B cell (primary cell): Measurements from ENCODE around the gene CCDC92B.

Experiments used
- EZH2 ChIP-seq: IDR thresholded peaks from 2 replicates; pipeline ENCODE4 v1.6.1; 2012; ENCODE audit warnings: borderline replicate concordance, low read depth, mild to moderate bottlenecking, moderate library complexity, low read length; ENCODE audit not compliant: insufficient read depth, poor library complexity, severe bottlenecking
- TF ChIP-seq, protein P1 (sequence below): fragments of 200-600 bp; IDR thresholded peaks from one replicate; pipeline ENCODE4 v1.8.0; 2022; ENCODE audit warnings: antibody characterized with exemption, mild to moderate bottlenecking

DNA sequence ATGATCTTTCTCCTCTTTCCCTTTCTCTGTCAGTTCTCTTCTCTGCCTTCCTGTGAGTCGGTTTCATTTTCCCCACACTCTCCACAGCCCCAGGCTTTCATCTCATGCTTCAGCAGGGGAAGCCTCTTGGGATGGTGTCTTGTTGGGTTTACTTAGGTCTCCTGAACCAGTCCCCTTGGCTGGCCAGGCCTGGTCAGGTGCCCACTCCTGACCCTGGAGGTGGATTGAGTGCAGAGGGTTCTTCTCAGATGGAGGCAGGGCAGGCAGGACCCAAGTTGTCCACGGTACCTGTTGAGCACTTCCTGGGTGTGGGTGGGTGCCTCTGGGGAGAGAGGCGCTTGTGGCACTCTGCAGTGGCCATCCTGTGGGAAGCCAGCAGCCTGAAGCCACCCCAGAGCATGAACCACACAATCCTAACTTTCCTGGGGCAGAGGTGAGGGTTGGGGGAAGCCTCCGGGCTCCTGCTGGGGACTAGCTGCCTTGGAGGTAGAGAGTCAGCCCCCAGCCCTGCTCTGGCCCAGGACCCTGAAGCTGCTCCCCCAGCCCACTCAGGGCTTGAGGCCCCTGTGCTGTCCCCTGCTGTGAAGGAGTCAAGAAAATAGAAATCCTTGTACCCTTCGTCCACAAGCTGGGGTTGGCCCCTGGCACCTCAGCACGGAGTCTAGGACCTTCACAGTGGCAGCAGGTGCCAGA, 44.8 kb upstream of the CCDC92B start:
- no peak for TF ChIP-seq EZH2
- TF ChIP-seq, protein P1, sequence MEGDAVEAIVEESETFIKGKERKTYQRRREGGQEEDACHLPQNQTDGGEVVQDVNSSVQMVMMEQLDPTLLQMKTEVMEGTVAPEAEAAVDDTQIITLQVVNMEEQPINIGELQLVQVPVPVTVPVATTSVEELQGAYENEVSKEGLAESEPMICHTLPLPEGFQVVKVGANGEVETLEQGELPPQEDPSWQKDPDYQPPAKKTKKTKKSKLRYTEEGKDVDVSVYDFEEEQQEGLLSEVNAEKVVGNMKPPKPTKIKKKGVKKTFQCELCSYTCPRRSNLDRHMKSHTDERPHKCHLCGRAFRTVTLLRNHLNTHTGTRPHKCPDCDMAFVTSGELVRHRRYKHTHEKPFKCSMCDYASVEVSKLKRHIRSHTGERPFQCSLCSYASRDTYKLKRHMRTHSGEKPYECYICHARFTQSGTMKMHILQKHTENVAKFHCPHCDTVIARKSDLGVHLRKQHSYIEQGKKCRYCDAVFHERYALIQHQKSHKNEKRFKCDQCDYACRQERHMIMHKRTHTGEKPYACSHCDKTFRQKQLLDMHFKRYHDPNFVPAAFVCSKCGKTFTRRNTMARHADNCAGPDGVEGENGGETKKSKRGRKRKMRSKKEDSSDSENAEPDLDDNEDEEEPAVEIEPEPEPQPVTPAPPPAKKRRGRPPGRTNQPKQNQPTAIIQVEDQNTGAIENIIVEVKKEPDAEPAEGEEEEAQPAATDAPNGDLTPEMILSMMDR: no peak
